Neuron (in vitro differentiated cells): Measurements from ENCODE around the gene KRTAP3-1.
"Not testable (repeated sequence)": the region's sequence is repeated elsewhere in the genome, so short reads cannot be mapped to it uniquely, and the experiment has no call there.

ENCODE experiments used
- H2AFZ ChIP-seq: one replicate; pipeline ENCODE4 v1.6.1; 2013; ENCODE audit warnings: low read depth, mild to moderate bottlenecking, inconsistent platforms, low read length, moderate library complexity
- H3K27me3 ChIP-seq: one replicate; pipeline ENCODE4 v1.6.1; 2013; ENCODE audit warnings: low read length; ENCODE audit not compliant: insufficient read depth
- H3K36me3 ChIP-seq: one replicate; pipeline ENCODE4 v1.6.1; 2013; ENCODE audit warnings: low read length; ENCODE audit not compliant: insufficient read depth
- H3K4me1 ChIP-seq: one replicate; pipeline ENCODE4 v1.6.1; 2013; ENCODE audit warnings: low read length; ENCODE audit not compliant: insufficient read depth
- H3K4me3 ChIP-seq: 2 replicates; pipeline ENCODE4 v1.5.1; 2013; ENCODE audit warnings: mild to moderate bottlenecking, low read length, moderate library complexity
- H3K9me3 ChIP-seq: one replicate; pipeline ENCODE4 v1.6.1; 2013; ENCODE audit warnings: low read length

Gene KRTAP3-1

DNA sequence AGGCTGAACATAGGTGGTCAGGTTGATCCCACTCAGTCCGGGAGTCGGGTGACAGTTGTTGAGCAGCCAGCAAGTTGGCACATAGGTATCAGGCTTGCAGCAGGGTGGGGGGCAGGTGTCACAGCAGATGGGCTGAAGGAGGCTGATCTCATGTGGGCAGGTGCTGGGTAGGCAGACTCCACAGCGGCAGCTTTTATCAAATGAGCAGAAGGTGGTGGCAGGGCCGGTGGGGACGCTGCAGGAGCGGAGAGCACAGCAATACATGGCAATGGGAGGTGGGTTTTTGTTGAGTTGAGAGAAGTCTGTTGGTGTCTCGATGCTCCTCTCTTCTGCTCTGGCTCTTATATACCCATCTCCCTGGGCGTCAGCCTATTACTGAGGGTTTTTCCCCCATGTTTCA, at the start of gene KRTAP3-1:
Gene KRTAP3-1 (minus strand): TSS at position 318 of the 400 bp plus-strand sequence. CDS start 54 bp downstream, at position 264.
- no peak within 1 kb of the TSS for H3K4me3 ChIP-seq
- no peaks in the 10 kb centered on the region for H3K9me3 ChIP-seq
- H3K36me3 ChIP-seq = no peaks in the 10 kb centered on the region
- H2AFZ ChIP-seq = no peak within 1 kb of the TSS
- no peaks in the 10 kb centered on the region for H3K4me1 ChIP-seq
- peaks cover 1% of the 10 kb centered on the region for H3K27me3 ChIP-seq

DNA sequence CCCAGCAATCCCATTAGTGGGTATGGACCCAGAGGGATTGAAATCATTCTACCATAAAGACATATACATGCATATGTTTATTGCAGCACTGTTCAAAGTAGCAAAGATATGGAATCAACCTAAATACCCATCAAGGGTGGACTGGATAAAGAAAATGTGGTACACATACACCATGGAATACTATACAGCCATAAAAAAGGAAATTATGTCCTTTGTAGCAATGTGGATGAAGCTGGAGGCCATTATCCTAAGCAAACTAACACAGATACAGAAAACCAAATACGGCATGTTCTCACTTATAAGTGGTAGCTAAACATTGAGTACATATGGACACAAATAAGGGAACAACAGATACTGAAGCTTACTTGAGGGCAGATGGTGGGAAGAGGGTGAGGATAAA, 48.6 kb upstream of the KRTAP3-1 start:
- Histone ChIP-seq H2AFZ (no peak overlapping the region), H3K4me3 (no peak overlapping the region), H3K9me3 (no peaks in the 10 kb centered on the region), H3K27me3 (no peaks in the 10 kb centered on the region), H3K4me1 (no peaks in the 10 kb centered on the region), H3K36me3 (no peaks in the 10 kb centered on the region)

DNA sequence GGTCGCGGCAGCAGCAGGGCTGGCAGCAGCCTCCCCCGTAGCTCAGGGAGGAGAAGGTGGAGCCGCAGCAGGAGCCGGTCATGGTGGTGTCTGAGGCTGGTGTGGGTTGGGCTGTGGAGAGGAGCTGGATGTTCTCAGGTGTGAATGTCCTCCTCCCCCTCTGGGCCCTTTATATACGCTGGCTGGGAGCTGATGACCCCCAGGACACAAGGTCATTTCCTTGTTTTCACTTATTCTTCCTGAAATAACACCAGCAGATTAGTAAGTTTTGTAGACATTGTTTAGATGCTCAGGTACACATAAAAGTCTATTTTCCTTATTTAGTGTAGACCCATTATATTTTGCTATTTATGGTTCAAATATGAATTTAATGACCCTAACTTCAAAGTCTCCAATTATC, 46.2 kb upstream of the KRTAP3-1 start, which contains the start of gene KRTAP2-2:
Gene KRTAP2-2 (minus strand): TSS at position 101 of the 400 bp plus-strand sequence. CDS start 19 bp downstream, at position 82.
- H3K9me3 ChIP-seq, H3K27me3 ChIP-seq, H2AFZ ChIP-seq, H3K4me1 ChIP-seq, H3K4me3 ChIP-seq, H3K36me3 ChIP-seq: not testable (repeated sequence)

DNA sequence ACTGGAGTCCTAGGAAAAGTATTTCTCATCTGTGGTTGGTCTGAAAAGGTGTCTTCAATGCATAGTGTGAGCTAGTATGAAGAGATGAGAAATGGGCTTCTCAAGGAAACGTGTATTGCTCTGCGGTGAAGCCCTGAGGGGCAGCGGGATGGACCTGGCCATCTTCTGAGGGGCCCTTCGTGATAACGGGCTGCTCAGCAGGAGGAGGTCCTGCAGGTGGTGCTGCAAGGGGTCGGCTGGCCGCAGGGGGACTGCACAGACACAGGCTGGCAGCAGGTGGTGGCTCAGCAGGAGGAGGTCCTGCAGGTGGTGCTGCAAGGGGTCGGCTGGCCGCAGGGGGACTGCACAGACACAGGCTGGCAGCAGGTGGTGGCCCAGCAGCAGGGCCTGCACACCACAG, 45.6 kb upstream of the KRTAP3-1 start:
- not testable (repeated sequence) for H3K27me3 ChIP-seq, H3K4me3 ChIP-seq, H3K4me1 ChIP-seq, H3K36me3 ChIP-seq, H3K9me3 ChIP-seq, H2AFZ ChIP-seq

DNA sequence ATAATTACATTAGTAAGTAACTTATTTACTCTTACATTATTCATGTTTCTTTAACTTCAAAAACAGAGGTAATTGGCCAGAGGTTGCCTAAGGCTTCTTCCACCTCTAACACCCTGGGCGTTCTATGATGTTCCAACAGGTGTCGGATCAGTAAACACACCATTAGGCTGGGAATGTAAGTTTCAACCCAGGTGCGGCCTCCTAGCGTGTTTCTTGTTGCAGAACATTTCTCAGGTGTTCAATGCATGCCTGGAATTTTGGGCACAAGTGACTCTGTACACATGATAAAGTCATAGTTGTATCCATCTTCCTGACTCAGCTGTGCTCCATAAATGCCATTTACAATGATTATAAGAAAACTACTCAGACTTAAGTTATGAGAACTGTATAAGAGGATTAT, 45.1 kb upstream of the KRTAP3-1 start:
- no peaks in the 10 kb centered on the region for H3K9me3 ChIP-seq

DNA sequence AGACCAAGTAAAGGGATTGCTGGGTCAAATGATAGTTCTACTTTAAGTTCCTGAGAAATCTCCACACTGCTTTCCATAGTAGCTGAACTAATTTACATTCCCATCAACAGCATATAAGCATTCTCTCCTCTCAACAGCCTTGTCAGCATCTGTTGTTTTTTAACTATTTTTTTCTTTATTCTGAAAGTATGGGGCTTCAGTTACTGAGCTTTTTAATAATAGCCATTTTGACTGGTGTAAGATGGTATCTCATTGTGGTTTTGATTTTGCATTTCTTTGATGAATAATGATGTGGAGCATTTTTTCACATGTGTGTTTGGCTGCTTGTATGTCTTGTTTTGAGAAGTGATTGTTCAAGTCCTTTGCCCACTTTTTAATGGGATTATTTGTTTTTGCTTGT, 43.6 kb upstream of the KRTAP3-1 start:
- Histone ChIP-seq H3K4me3 (no peak overlapping the region), H3K36me3 (no peaks in the 10 kb centered on the region)

More for the DNA sequence above, 45.1 kb upstream of the KRTAP3-1 start:
- Histone ChIP-seq H2AFZ (no peak overlapping the region), H3K36me3 (no peaks in the 10 kb centered on the region), H3K27me3 (no peaks in the 10 kb centered on the region), H3K4me1 (no peaks in the 10 kb centered on the region), H3K4me3 (no peak overlapping the region)

DNA sequence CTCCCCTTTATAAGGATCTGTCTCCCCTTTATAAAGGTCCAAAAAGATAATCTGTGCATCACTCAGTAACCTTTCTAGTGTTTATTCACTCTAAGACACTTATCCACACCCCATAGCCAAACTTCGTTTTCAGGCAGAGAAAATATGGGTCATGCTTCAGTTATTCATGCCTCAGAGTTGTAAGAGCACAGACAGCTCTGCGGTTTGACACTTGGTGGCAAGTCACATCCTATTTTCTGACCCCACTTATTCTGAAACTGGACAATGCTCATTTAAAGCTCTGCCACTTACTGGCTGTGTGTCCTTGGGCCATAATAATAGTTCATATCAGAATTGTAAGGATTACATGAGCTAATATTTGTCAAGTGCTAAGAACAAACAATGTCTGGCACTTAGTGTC, 40.2 kb upstream of the KRTAP3-1 start:
- Histone ChIP-seq H3K4me3 (no peak overlapping the region), H2AFZ (no peak overlapping the region), H3K27me3 (no peaks in the 10 kb centered on the region), H3K36me3 (no peaks in the 10 kb centered on the region), H3K4me1 (no peaks in the 10 kb centered on the region), H3K9me3 (no peaks in the 10 kb centered on the region)

More for the DNA sequence above, 43.6 kb upstream of the KRTAP3-1 start:
- no peaks in the 10 kb centered on the region for H3K27me3 ChIP-seq
- no peaks in the 10 kb centered on the region for H3K4me1 ChIP-seq
- H3K9me3 ChIP-seq = no peaks in the 10 kb centered on the region
- H2AFZ ChIP-seq = no peak overlapping the region

DNA sequence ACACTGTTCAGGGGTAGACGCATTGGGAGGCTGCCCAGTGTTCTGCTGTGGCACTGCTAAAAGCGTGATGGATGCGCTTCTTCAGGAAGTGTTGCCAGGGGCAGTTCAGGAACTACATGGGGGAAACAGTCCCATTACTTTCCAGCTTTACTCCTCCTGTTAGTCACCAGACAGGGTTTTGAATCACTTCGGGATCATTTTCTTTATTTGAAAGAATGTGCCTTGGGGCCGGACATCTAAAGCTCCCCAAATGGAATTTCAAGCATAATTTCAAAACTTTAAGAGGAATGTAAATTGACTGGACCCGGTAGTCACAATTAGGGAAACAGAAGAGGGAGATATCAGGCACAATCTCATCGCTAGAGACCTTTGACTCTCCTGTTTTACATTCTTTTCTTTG, 39.5 kb upstream of the KRTAP3-1 start:
- Histone ChIP-seq H3K36me3 (no peaks in the 10 kb centered on the region), H3K4me3 (no peak overlapping the region), H3K4me1 (no peaks in the 10 kb centered on the region), H3K27me3 (no peaks in the 10 kb centered on the region), H2AFZ (no peak overlapping the region), H3K9me3 (no peaks in the 10 kb centered on the region)

DNA sequence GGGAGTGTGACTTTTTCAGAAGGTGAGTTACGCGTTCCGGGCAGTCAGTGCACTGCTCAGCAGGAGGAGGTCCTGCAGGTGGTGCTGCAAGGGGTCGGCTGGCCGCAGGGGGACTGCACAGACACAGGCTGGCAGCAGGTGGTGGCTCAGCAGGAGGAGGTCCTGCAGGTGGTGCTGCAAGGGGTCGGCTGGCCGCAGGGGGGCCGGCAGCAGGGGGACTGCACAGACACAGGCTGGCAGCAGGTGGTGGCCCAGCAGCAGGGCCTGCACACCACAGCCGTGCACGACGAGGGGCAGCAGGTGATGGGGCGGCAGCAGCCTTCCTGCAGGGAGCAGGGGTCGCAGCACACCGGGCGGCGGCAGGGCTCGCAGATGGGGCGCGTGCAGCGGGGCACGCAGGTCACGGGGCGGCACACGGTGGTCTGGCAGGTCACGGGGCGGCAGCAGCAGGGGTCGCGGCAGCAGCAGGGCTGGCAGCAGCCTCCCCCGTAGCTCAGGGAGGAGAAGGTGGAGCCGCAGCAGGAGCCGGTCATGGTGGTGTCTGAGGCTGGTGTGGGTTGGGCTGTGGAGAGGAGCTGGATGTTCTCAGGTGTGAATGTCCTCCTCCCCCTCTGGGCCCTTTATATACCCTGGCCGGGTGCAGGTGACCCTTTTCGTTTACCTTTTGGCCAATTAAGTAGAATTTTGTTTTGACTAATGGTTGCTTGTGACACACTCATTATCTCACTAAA, 38.0 kb upstream of the KRTAP3-1 start, which contains the start of gene KRTAP2-1:
Gene KRTAP2-1 (minus strand): TSS at position 582 of the 731 bp plus-strand sequence. CDS start 49 bp downstream, at position 533.
- not testable (repeated sequence) for H3K27me3 ChIP-seq, H3K9me3 ChIP-seq, H3K4me3 ChIP-seq, H3K36me3 ChIP-seq, H2AFZ ChIP-seq, H3K4me1 ChIP-seq

DNA sequence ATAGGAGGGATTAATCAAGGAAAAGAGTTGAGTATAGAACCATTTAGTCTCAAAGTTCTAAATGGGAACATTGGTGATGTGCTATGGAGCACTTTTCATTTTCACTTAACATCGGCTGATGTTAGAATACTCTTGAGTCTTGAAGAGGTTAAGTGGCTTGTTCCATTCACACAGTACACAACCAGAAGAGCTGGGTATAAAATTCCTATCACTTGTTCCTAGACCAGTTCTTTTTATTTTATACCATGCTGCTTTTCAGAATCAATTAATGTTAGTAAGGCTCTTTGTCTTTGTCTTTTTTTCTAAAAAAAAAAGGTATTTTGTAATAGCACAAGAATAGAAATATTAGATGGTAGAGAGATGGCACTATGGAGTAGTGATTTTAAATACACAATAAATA, 34.0 kb upstream of the KRTAP3-1 start:
- H3K4me3 ChIP-seq = no peak overlapping the region
- no peaks in the 10 kb centered on the region for H3K36me3 ChIP-seq
- no peaks in the 10 kb centered on the region for H3K9me3 ChIP-seq
- H3K4me1 ChIP-seq = no peaks in the 10 kb centered on the region
- no peak overlapping the region for H2AFZ ChIP-seq
- H3K27me3 ChIP-seq = no peaks in the 10 kb centered on the region

DNA sequence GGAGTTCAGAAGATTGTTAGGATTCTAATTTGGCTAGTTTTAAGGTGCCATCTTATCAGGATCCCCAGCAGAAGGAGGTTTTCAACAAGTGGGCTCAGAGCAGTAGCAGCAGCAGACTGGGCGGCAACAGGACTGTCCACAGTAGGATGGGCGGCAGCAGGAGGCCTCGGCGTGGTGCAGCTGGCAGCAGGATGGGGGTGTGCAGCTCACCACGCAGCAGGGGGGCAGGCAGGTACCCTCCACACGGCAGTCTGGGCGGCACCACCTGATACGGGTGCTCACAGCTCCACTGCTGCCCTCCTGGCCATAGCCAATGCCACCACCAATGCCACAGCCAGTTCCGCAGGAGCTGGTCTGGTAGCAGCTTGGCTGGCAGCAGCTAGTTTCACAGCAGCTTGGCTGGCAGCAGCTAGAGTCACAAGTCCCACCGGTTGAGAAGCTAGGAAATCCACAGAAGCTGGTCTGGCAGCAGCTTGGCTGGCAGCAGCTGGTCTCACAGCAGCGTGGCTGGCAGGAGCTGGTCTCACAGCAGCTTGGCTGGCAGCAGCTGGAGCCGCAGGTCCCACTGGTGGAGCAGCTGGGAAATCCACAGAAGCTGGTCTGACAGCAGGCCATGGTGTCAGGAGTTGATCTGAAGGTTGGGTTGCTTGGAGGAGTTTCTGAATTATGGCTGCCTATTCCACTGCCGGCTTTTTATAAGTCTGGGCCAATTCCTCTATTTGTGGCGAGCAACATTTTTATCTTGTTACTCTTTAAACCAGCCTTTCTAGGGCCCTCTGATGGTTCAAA, 32.0 kb upstream of the KRTAP3-1 start, which contains the start of gene KRTAP1-1:
Gene KRTAP1-1 (minus strand): TSS at position 668 of the 789 bp plus-strand sequence. CDS start 53 bp downstream, at position 615.
- H3K27me3 ChIP-seq, H3K4me1 ChIP-seq, H3K9me3 ChIP-seq, H3K4me3 ChIP-seq, H3K36me3 ChIP-seq, H2AFZ ChIP-seq: not testable (repeated sequence)

DNA sequence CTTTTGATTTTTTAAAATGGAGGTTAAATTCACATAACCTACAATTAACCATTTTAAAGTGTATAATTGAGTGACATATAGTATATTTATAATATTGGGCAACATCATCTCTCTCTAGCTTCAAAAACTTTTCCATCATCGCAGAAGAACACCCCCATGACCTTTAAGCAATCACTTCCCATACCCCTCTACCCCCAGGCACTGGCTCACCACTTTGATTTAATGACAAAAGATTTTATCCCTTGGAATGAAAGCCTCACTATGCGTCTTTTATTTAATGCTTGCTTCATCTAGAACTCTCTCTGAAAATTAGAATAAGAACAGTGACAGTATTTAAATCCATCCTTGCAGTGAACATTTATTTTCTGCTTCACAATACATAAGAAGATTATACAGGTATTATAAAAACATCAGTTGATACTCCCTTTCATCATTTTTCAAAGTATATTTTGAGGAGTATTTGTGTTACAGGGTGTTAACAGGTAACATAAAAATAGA, 29.0 kb upstream of the KRTAP3-1 start:
- H3K36me3 ChIP-seq = no peaks in the 10 kb centered on the region
- no peaks in the 10 kb centered on the region for H3K9me3 ChIP-seq
- H3K27me3 ChIP-seq = no peaks in the 10 kb centered on the region
- no peaks in the 10 kb centered on the region for H3K4me1 ChIP-seq
- H3K4me3 ChIP-seq = no peak overlapping the region
- H2AFZ ChIP-seq = no peak overlapping the region

DNA sequence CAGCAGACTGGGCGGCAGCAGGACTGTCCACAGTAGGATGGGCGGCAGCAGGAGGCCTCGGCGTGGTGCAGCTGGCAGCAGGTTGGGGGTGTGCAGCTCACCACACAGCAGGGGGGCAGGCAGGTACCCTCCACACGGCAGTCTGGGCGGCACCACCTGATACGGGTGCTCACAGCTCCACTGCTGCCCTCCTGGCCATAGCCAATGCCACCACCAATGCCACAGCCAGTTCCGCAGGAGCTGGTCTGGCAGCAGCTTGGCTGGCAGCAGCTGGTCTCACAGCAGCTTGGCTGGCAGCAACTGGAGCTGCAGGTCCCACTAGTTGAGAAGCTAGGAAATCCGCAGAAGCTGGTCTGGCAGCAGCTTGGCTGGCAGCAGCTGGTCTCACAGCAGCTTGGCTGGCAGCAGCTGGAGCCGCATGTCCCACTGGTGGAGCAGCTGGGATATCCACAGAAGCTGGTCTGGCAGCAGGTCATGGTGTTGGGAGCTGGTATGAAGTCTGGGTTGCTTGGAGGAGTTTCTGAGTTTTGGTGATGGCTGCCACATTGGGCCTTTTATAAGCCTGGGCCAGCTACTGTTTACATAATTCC, 25.5 kb upstream of the KRTAP3-1 start, which contains the start of gene KRTAP1-3:
Gene KRTAP1-3 (minus strand): TSS at position 529 of the 590 bp plus-strand sequence. CDS start 53 bp downstream, at position 476.
- H3K27me3 ChIP-seq, H3K4me3 ChIP-seq, H3K4me1 ChIP-seq, H3K9me3 ChIP-seq, H2AFZ ChIP-seq, H3K36me3 ChIP-seq: not testable (repeated sequence)
